Activated T-helper 1 cell treated with anti-CD3 and anti-CD28 coated beads, Interleukin-2, amount 50 U/mL, for 16 hours (primary cell): ENCODE measurements around the gene USP4.
"Not testable (repeated sequence)": the region's sequence is repeated elsewhere in the genome, so short reads cannot be mapped to it uniquely, and the experiment has no call there.

ENCODE experiments used
- DNase-seq, 2 donors: peaks; one replicate each; pipeline ENCODE4 v3.0.0-alpha.2; 2020; ENCODE audit warnings: low read depth in 1 of 2, low spot score in 1 of 2

The USP4 gene

GRCh38 chr3:49255112-49255511 lies 84.7 kb downstream of the USP4 start:
- no peak for DNase-seq

DNA sequence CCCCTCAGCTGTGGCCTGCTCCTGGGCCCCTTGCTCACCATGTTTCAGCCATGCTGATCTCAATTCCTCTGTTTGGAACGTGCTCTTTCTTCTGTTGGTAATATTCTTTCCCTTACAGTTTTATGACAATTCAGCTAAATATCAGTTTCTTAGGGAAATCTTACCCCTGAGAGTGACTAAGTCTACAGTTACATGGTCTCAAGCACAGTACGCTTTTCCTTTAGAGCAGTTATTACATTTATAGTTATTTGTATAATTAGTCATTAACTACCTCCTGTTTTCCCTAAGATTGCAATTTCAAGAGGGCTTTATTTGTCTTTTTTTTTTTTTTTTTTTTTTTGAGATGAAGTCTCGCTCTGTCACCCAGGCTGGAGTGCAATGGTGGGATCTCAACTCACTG lies 86.3 kb downstream of the USP4 start:
- no peak for DNase-seq

DNA sequence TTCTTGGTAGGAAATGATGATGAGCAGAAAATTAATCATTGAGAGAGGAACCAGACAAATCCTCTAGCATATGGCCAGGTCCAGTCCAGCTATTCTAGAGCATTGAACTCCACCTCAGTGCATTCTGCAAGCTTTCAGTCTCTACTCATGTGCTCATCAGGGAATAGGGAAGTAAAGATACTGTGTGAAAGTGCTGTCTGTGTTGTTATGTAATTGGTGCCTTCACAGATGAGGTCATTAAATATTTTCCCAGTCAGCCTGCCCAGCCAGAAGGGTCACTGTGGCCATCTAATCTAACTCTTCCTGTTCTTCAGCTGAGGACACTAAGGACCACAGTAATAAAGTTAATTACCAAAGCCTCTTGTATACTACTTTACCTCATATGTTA lies 91.0 kb downstream of the USP4 start:
- no peak for DNase-seq

- no peak for DNase-seq
Observed at GRCh38 chr3:49244581-49245205, 95.2 kb downstream of the USP4 start.

- not testable (repeated sequence) for DNase-seq
Observed at GRCh38 chr3:49240091-49240490, 99.8 kb downstream of the USP4 start.

DNA sequence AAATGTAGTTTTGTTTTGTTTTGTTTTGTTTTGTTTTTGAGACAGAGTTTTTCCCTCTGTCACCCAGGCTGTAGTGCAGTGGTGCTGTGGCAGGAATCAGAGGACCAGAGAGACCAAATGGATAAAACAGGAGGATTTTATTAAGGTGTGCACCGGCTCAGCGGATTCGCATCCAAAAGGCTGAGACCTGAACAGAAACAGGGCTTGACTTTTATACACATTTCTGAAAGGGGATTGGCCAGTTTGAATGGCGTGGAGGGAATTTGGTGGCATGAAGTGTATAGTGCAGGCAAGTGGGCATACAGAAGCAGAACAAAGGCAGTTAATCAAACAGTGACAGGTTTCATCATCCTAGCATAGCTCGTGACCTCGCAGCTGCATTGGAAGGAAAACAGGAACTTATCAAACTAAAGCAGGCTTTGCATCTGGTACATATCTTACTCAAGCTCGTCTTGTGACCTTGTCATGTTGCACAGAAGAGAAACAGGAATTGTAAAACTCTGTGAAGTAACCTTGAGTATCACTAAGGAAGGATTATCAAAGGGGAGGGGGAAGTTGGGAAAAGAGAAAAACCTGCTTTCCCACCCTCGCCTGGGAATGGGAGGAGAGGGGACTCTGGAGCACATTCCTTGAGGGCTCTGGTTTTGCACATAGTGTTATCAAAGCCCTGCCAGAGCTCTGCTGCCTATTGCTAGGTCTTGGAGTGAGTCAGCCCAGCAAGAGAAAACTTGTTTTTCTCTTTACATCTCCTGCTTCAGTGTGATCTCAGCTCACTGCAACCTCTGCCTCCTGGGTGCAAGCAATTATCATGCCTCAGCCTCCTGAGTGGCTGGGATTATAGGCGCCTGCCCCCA lies 101.4 kb downstream of the USP4 start:
- no peak for DNase-seq

- DNase-seq: no peak
Observed at GRCh38 chr3:49237344-49237743, 102.5 kb downstream of the USP4 start.

DNA sequence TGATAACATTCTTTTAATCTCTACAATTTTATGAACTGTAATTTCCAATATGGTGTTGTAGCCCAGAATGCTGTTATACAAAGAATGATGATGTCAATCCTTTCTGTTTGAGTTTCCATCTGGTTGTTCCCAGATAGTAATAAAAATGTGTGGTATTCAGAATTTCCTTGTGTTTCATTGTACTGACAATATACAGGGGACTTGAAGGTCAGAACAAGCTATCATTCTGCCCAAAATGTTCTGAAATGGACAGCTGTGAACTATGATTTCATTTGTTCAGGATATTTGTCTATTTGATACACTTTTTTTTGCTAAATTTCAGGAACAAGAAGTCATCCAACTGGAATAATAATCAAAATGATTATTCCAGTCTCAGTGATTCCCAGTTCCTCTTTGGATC lies 103.6 kb downstream of the USP4 start:
- no peak for DNase-seq

DNA sequence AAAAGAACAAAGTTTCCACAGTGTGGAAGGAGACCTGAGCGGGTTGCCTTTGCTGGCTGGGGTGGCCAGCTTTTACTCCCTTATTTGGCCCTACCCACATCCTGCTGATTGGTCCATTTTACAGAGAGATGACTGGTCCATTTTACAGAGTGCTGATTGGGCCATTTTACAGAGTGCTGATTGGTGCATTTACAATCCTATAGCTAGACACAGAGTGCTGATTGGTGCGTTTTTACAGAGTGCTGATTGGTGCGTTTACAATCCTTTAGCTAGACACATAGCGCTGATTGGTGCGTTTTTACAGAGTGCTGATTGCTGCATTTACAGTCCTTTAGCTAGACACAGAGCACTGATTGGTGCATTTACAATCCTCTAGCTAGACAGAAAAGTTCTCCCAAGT lies 111.0 kb downstream of the USP4 start:
- not testable (repeated sequence) for DNase-seq
